ENCODE results near the gene DEK.

Gene DEK

DNA sequence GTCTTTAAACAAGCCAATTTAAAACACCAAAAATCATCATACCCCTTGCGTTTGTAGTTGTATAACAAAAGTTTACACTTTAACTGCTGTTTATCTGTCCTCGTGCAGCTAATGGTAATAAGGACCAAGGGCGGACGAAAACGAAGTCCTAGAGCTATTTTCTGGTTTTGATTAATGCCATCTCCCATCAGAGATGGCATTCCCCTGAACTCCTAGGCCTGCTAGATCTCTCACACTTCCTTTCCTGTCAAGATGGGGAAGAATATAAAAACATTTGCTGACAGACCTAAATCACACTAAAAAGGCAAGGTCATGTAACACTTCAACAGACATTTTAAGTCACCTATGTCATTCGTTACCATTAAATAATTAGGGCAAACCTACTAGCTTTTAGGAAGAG is 9.5 kb downstream of the DEK start:
- no peak overlapping the region for H3K4me3 ChIP-seq (ENCODE audit: low read depth, low read length)
- TF ChIP-seq, protein P1, sequence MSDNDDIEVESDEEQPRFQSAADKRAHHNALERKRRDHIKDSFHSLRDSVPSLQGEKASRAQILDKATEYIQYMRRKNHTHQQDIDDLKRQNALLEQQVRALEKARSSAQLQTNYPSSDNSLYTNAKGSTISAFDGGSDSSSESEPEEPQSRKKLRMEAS (IDR thresholded peaks at IDR 0.05; ENCODE audit: low read depth, low read length): no peak
- TF ChIP-seq MYC (IDR thresholded peaks at IDR 0.05; ENCODE audit: low read depth, low read length): no peak
- TF ChIP-seq, protein P2, sequence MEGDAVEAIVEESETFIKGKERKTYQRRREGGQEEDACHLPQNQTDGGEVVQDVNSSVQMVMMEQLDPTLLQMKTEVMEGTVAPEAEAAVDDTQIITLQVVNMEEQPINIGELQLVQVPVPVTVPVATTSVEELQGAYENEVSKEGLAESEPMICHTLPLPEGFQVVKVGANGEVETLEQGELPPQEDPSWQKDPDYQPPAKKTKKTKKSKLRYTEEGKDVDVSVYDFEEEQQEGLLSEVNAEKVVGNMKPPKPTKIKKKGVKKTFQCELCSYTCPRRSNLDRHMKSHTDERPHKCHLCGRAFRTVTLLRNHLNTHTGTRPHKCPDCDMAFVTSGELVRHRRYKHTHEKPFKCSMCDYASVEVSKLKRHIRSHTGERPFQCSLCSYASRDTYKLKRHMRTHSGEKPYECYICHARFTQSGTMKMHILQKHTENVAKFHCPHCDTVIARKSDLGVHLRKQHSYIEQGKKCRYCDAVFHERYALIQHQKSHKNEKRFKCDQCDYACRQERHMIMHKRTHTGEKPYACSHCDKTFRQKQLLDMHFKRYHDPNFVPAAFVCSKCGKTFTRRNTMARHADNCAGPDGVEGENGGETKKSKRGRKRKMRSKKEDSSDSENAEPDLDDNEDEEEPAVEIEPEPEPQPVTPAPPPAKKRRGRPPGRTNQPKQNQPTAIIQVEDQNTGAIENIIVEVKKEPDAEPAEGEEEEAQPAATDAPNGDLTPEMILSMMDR (IDR thresholded peaks at IDR 0.05; ENCODE audit: low read depth, low read length): no peak
- TF ChIP-seq POLR2A (IDR thresholded peaks at IDR 0.05; ENCODE audit: extremely low read depth, insufficient read length): no peak
- DNase-seq (ENCODE audit: low read depth): no peak

- TF ChIP-seq POLR2A (IDR thresholded peaks at IDR 0.05; ENCODE audit: extremely low read depth, insufficient read length) (no peak), MYC (IDR thresholded peaks at IDR 0.05; ENCODE audit: low read depth, low read length) (no peak)
- TF ChIP-seq, protein P2 (IDR thresholded peaks at IDR 0.05; ENCODE audit: low read depth, low read length): no peak
- TF ChIP-seq, protein P1 (IDR thresholded peaks at IDR 0.05; ENCODE audit: low read depth, low read length): no peak
Observed at GRCh38 chr6:18253635-18254034, 10.7 kb downstream of the DEK start.

GRCh38 chr6:18249271-18249670 is 15.1 kb downstream of the DEK start:
- no peak for DNase-seq (ENCODE audit: low read depth)
- TF ChIP-seq, protein P2 (IDR thresholded peaks at IDR 0.05; ENCODE audit: low read depth, low read length): no peak
- no peak for TF ChIP-seq POLR2A (IDR thresholded peaks at IDR 0.05; ENCODE audit: extremely low read depth, insufficient read length)
- TF ChIP-seq, protein P1 (IDR thresholded peaks at IDR 0.05; ENCODE audit: low read depth, low read length): no peak
- no peak for TF ChIP-seq MYC (IDR thresholded peaks at IDR 0.05; ENCODE audit: low read depth, low read length)
- no peak overlapping the region for H3K4me3 ChIP-seq (ENCODE audit: low read depth, low read length)

More at GRCh38 chr6:18253635-18254034, 10.7 kb downstream of the DEK start:
- H3K4me3 ChIP-seq (ENCODE audit: low read depth, low read length): no peak overlapping the region
- no peak for DNase-seq (ENCODE audit: low read depth)

DNA sequence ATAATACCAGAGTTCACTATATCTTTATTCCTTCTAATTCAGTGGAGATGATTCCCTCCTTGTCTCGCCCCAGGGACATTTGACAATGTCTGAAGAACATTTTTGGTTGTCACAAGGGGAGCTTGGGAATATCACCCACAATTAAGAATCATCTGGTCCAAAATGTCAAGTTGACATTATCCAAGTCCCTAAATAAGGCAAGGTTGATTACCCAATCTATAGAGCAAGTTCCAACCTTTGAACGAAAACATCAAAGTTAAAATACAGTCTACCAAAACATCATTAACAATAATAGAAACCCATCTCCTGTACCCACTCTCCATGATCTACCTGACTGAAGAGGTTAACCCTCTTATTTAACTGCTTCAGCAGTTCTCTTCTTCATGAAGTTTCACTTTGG is 15.6 kb downstream of the DEK start:
- no peak for DNase-seq (ENCODE audit: low read depth)
- H3K4me3 ChIP-seq (ENCODE audit: low read depth, low read length): no peak overlapping the region
- TF ChIP-seq POLR2A (IDR thresholded peaks at IDR 0.05; ENCODE audit: extremely low read depth, insufficient read length) (no peak), MYC (IDR thresholded peaks at IDR 0.05; ENCODE audit: low read depth, low read length) (no peak)
- TF ChIP-seq, protein P2 (IDR thresholded peaks at IDR 0.05; ENCODE audit: low read depth, low read length): no peak
- TF ChIP-seq, protein P1 (IDR thresholded peaks at IDR 0.05; ENCODE audit: low read depth, low read length): no peak

- TF ChIP-seq MYC (IDR thresholded peaks at IDR 0.05; ENCODE audit: low read depth, low read length): no peak
- DNase-seq (ENCODE audit: low read depth): no peak
Observed at GRCh38 chr6:18247002-18247401, 17.3 kb downstream of the DEK start.

DNA sequence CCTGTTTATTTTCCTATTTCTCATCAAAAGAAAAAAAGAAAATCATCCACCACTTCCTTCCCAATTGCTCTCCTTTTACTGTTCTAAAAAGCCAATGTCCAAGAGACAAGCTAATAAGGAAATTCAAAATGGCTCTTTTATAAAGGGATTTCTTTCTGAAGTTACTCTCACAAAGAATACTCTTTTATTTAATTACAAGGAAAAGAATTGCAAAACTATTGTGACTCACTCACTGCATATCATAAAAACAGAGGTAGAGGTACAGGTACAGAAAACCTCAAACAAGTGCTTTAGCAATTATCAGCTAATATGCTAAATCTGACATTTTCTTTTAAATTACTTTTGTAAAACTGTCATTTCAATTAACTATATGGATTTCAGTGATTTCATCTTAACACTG is 18.1 kb downstream of the DEK start:
- no peak for DNase-seq (ENCODE audit: low read depth)
- TF ChIP-seq POLR2A (IDR thresholded peaks at IDR 0.05; ENCODE audit: extremely low read depth, insufficient read length) (no peak), MYC (IDR thresholded peaks at IDR 0.05; ENCODE audit: low read depth, low read length) (no peak)
- TF ChIP-seq, protein P1 (IDR thresholded peaks at IDR 0.05; ENCODE audit: low read depth, low read length): no peak
- TF ChIP-seq, protein P2 (IDR thresholded peaks at IDR 0.05; ENCODE audit: low read depth, low read length): no peak
- H3K4me3 ChIP-seq (ENCODE audit: low read depth, low read length): no peak overlapping the region

More at GRCh38 chr6:18247002-18247401, 17.3 kb downstream of the DEK start:
- H3K4me3 ChIP-seq (ENCODE audit: low read depth, low read length): no peak overlapping the region
